Neural crest cell (in vitro differentiated cells): ENCODE measurements around the gene PTGFR. TPM values are rescaled to one million over a fixed set of nuclear protein-coding genes. Genes with fewer than 3 reads are reported as not detected.

Experiments
- DNase-seq: peaks from one replicate; pipeline ENCODE4 v3.0.0; 2021; ENCODE audit warnings: low read depth, mixed read lengths, low spot score
- H3K27ac Mint-ChIP-seq: one replicate; pipeline ENCODE4 v1.8.0; 2021; ENCODE audit warnings: mild to moderate bottlenecking, mixed read lengths; ENCODE audit not compliant: unreplicated experiment
- H3K27me3 Mint-ChIP-seq: 2 replicates; pipeline ENCODE4 v1.8.0; 2021; ENCODE audit warnings: low read depth, mild to moderate bottlenecking, mixed read lengths
- H3K36me3 Mint-ChIP-seq: 2 replicates; pipeline ENCODE4 v1.8.0; 2021; ENCODE audit warnings: low read depth, mild to moderate bottlenecking, mixed read lengths
- H3K4me1 Mint-ChIP-seq: 2 replicates; pipeline ENCODE4 v1.8.0; 2021; ENCODE audit warnings: mixed read lengths
- H3K4me3 Mint-ChIP-seq: one replicate; pipeline ENCODE4 v1.8.0; 2021; ENCODE audit warnings: mild to moderate bottlenecking, mixed read lengths
- H3K9me3 Mint-ChIP-seq: 2 replicates; pipeline ENCODE4 v1.8.0; 2021; ENCODE audit warnings: mixed read lengths
- CTCF ChIP-seq: fragments of 200-600 bp; sonication (generic); conservative IDR thresholded peaks from 2 replicates; pipeline ENCODE4 v1.5.0; 2021; ENCODE audit warnings: antibody characterized with exemption, mild to moderate bottlenecking
- total RNA-seq: library from RNA; stranded (reverse); gene quantifications from 2 replicates; pipeline ENCODE4 v1.2.1, GENCODE V29; 2021

PTGFR gene
- total RNA-seq, 1 donor from 2014 or later = 0.07 TPM

GRCh38 chr1:78497201-78497600 is 6.4 kb downstream of the PTGFR start:
- no peak for TF ChIP-seq CTCF
- Mint-ChIP-seq H3K4me3 (no peak overlapping the region), H3K4me1 (no peaks in the 10 kb centered on the region), H3K27ac (no peak overlapping the region), H3K36me3 (no peaks in the 10 kb centered on the region), H3K27me3 (peaks cover 71% of the 10 kb centered on the region), H3K9me3 (no peaks in the 10 kb centered on the region)
- no peak for DNase-seq

GRCh38 chr1:78500529-78500928 is 9.8 kb downstream of the PTGFR start:
- DNase-seq = no peak
- H3K27ac Mint-ChIP-seq = peak overlapping the region; percentile 5
- H3K4me1 Mint-ChIP-seq = no peaks in the 10 kb centered on the region
- no peaks in the 10 kb centered on the region for H3K36me3 Mint-ChIP-seq
- TF ChIP-seq CTCF = no peak
- no peak overlapping the region for H3K4me3 Mint-ChIP-seq
- H3K9me3 Mint-ChIP-seq = no peaks in the 10 kb centered on the region
- peaks cover 44% of the 10 kb centered on the region for H3K27me3 Mint-ChIP-seq

GRCh38 chr1:78501203-78501602 is 10.4 kb downstream of the PTGFR start:
- Mint-ChIP-seq H3K27ac (no peak overlapping the region), H3K9me3 (no peaks in the 10 kb centered on the region), H3K4me1 (no peaks in the 10 kb centered on the region), H3K36me3 (no peaks in the 10 kb centered on the region), H3K4me3 (no peak overlapping the region), H3K27me3 (peaks cover 38% of the 10 kb centered on the region)
- no peak for DNase-seq
- TF ChIP-seq CTCF = no peak

GRCh38 chr1:78511334-78511733 is 20.6 kb downstream of the PTGFR start:
- no peak overlapping the region for H3K27ac Mint-ChIP-seq
- H3K27me3 Mint-ChIP-seq = peaks cover 4% of the 10 kb centered on the region
- no peak for TF ChIP-seq CTCF
- peaks cover 14% of the 10 kb centered on the region for H3K9me3 Mint-ChIP-seq
- no peak for DNase-seq
- no peaks in the 10 kb centered on the region for H3K4me1 Mint-ChIP-seq
- H3K36me3 Mint-ChIP-seq = peaks cover 3% of the 10 kb centered on the region
- H3K4me3 Mint-ChIP-seq = no peak overlapping the region

GRCh38 chr1:78516716-78517115 is 25.9 kb downstream of the PTGFR start:
- Mint-ChIP-seq H3K27ac (no peak overlapping the region), H3K9me3 (peaks cover 6% of the 10 kb centered on the region)
- TF ChIP-seq CTCF = no peak

GRCh38 chr1:78519446-78519845 is 28.7 kb downstream of the PTGFR start:
- no peak for DNase-seq
- H3K4me1 Mint-ChIP-seq = no peaks in the 10 kb centered on the region
- TF ChIP-seq CTCF = no peak
- H3K36me3 Mint-ChIP-seq = no peaks in the 10 kb centered on the region
- no peak overlapping the region for H3K27ac Mint-ChIP-seq
- no peak overlapping the region for H3K4me3 Mint-ChIP-seq
- no peaks in the 10 kb centered on the region for H3K27me3 Mint-ChIP-seq
- peaks cover 2% of the 10 kb centered on the region for H3K9me3 Mint-ChIP-seq

More at GRCh38 chr1:78516716-78517115, 25.9 kb downstream of the PTGFR start:
- H3K4me3 Mint-ChIP-seq = no peak overlapping the region
- no peaks in the 10 kb centered on the region for H3K27me3 Mint-ChIP-seq
- no peak for DNase-seq
- H3K36me3 Mint-ChIP-seq = no peaks in the 10 kb centered on the region
- H3K4me1 Mint-ChIP-seq = no peaks in the 10 kb centered on the region
